Liver (tissue), 3 donors: ENCODE measurements around the gene CROCC2.

ENCODE experiments used
- NR2F2 ChIP-seq: IDR thresholded peaks from 2 replicates; pipeline ENCODE4 v1.6.1; 2016; ENCODE audit warnings: antibody characterized with exemption
- TF ChIP-seq, protein P1 (sequence below): fragments of 150-350 bp; IDR thresholded peaks from 2 replicates; pipeline ENCODE4 v1.5.1; 2017; ENCODE audit warnings: improper control_type of control experiment, low read depth, low read length; ENCODE audit not compliant: missing input control
- TF ChIP-seq, protein P2 (sequence below): IDR thresholded peaks from 2 replicates; pipeline ENCODE4 v1.6.1; 2016; ENCODE audit warnings: antibody characterized with exemption
- donor health status: healthy.
- donor health status: healthy.

DNA sequence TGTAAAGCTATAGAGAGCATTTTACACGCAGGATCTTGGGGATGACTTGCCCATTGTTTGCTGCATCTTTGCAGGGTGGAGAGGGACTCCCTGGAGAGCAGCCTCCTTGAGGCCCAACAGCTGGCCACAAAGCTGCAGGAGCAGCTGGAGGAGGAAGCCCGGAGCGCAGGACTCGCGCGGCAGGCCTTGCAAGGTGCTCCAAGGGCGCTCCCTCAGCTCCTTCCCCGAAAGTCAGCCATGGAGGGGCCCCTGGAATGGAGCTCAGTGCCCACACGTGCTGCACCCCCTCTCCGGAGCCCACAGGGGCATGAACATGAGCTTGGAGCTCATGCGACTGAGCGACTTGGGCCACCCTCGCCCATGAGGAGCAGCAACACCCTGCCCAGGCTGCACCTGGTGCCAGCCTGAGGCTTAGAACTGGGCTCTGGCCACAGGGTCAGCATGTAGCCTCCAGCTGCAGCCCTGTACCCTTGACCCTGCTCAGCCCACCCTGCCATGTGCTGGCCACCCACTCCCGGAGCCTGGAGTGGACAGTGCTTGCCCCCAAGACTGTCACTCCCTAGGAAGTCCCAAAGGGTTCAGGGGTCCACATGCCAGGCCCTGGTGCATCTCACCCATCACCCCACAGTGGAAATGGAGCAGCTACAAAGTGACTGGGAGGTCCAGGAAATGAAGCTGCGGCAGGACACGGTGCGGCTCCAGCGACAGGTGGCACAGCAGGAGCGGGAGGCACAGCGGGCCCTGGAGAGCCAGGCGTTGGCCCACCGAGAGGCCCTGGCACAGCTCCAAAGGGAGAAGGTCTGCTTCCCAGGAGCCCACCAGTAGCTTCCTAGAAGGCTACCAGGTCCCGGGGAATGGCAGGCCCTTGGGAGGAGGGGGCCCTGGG lies 43.0 kb downstream of the CROCC2 start:
- TF ChIP-seq, protein P1, sequence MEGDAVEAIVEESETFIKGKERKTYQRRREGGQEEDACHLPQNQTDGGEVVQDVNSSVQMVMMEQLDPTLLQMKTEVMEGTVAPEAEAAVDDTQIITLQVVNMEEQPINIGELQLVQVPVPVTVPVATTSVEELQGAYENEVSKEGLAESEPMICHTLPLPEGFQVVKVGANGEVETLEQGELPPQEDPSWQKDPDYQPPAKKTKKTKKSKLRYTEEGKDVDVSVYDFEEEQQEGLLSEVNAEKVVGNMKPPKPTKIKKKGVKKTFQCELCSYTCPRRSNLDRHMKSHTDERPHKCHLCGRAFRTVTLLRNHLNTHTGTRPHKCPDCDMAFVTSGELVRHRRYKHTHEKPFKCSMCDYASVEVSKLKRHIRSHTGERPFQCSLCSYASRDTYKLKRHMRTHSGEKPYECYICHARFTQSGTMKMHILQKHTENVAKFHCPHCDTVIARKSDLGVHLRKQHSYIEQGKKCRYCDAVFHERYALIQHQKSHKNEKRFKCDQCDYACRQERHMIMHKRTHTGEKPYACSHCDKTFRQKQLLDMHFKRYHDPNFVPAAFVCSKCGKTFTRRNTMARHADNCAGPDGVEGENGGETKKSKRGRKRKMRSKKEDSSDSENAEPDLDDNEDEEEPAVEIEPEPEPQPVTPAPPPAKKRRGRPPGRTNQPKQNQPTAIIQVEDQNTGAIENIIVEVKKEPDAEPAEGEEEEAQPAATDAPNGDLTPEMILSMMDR, result no peak
- no peak for TF ChIP-seq NR2F2
- TF ChIP-seq, protein P2, sequence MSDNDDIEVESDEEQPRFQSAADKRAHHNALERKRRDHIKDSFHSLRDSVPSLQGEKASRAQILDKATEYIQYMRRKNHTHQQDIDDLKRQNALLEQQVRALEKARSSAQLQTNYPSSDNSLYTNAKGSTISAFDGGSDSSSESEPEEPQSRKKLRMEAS, result no peak
